HL-60 (cell line): Measurements from ENCODE around the gene DNMT3L.
"Not testable (repeated sequence)": the region's sequence is repeated elsewhere in the genome, so short reads cannot be mapped to it uniquely, and the experiment has no call there.

Experiments
- DNase-seq, 2 experiments: peaks; one replicate each; pipeline ENCODE4 v3.0.0-alpha.2; 2010 to 2020; ENCODE audit warnings: low read depth in 1 of 2, low spot score in 1 of 2
- H3K27ac ChIP-seq: fragments of 250-450 bp; sonication (Bioruptor Pico); replicated peaks from 2 replicates; pipeline ENCODE4 v1.5.1; 2020; ENCODE audit warnings: mild to moderate bottlenecking, moderate library complexity
- H3K27me3 ChIP-seq: fragments of 250-450 bp; sonication (Bioruptor Pico); 2 replicates; pipeline ENCODE4 v1.5.1; 2021; ENCODE audit warnings: mild to moderate bottlenecking, moderate library complexity; ENCODE audit not compliant: insufficient read depth, poor library complexity, severe bottlenecking
- H3K4me3 ChIP-seq: replicated peaks from 2 replicates; pipeline ENCODE4 v1.5.1; 2011; ENCODE audit warnings: mild to moderate bottlenecking, control low read depth, low read length; ENCODE audit not compliant: insufficient read depth
- GABPA ChIP-seq: IDR thresholded peaks from 2 replicates; pipeline ENCODE4 v1.6.1; 2012; ENCODE audit warnings: low read depth
- POLR2AphosphoS5 ChIP-seq: IDR thresholded peaks from 2 replicates; pipeline ENCODE4 v1.6.1; 2012; ENCODE audit warnings: low read depth
- SPI1 ChIP-seq: IDR thresholded peaks from 2 replicates; pipeline ENCODE4 v1.6.1; 2012; ENCODE audit warnings: low read depth, mild to moderate bottlenecking, borderline replicate concordance
- TF ChIP-seq, protein P1 (sequence below): IDR thresholded peaks from one replicate; pipeline ENCODE4 v1.5.1; 2011; ENCODE audit warnings: low read length, control low read depth, inconsistent platforms; ENCODE audit not compliant: insufficient read depth
- TF ChIP-seq, protein P2 (sequence below): IDR thresholded peaks from 2 replicates; pipeline ENCODE4 v1.6.1; 2012; ENCODE audit warnings: low read depth; ENCODE audit not compliant: insufficient replicate concordance

Gene DNMT3L

DNA sequence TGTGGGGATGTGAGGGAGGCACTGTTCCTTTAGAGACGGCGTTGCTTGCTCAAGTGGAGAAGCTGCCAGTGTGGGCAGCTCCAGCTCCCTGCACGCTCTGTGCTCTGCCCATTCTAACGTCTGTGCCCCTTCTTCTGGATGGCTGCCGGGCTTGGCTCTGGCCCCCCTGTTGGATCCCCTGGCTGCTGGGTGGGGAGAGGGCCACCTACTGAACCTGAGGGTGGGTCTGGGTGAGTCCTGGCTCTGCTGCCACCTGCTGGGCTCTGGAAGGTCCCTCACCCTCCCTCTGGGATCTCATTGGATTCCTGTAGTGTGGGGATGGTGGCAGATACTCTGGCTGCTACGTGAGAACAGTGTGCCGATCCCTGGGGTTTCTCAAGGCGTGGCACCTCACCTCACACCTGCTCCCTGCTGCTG, 43.2 kb upstream of the DNMT3L start:
- peak in 1 of 2 experiments; percentile 35 for DNase-seq
- H3K27me3 ChIP-seq: no peaks in the 10 kb centered on the region
- H3K27ac ChIP-seq: no peak overlapping the region
- H3K4me3 ChIP-seq: no peak overlapping the region
- TF ChIP-seq POLR2AphosphoS5 (no peak), SPI1 (no peak), GABPA (no peak)
- TF ChIP-seq, protein P1, sequence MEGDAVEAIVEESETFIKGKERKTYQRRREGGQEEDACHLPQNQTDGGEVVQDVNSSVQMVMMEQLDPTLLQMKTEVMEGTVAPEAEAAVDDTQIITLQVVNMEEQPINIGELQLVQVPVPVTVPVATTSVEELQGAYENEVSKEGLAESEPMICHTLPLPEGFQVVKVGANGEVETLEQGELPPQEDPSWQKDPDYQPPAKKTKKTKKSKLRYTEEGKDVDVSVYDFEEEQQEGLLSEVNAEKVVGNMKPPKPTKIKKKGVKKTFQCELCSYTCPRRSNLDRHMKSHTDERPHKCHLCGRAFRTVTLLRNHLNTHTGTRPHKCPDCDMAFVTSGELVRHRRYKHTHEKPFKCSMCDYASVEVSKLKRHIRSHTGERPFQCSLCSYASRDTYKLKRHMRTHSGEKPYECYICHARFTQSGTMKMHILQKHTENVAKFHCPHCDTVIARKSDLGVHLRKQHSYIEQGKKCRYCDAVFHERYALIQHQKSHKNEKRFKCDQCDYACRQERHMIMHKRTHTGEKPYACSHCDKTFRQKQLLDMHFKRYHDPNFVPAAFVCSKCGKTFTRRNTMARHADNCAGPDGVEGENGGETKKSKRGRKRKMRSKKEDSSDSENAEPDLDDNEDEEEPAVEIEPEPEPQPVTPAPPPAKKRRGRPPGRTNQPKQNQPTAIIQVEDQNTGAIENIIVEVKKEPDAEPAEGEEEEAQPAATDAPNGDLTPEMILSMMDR: peak; percentile 82
- TF ChIP-seq, protein P2, sequence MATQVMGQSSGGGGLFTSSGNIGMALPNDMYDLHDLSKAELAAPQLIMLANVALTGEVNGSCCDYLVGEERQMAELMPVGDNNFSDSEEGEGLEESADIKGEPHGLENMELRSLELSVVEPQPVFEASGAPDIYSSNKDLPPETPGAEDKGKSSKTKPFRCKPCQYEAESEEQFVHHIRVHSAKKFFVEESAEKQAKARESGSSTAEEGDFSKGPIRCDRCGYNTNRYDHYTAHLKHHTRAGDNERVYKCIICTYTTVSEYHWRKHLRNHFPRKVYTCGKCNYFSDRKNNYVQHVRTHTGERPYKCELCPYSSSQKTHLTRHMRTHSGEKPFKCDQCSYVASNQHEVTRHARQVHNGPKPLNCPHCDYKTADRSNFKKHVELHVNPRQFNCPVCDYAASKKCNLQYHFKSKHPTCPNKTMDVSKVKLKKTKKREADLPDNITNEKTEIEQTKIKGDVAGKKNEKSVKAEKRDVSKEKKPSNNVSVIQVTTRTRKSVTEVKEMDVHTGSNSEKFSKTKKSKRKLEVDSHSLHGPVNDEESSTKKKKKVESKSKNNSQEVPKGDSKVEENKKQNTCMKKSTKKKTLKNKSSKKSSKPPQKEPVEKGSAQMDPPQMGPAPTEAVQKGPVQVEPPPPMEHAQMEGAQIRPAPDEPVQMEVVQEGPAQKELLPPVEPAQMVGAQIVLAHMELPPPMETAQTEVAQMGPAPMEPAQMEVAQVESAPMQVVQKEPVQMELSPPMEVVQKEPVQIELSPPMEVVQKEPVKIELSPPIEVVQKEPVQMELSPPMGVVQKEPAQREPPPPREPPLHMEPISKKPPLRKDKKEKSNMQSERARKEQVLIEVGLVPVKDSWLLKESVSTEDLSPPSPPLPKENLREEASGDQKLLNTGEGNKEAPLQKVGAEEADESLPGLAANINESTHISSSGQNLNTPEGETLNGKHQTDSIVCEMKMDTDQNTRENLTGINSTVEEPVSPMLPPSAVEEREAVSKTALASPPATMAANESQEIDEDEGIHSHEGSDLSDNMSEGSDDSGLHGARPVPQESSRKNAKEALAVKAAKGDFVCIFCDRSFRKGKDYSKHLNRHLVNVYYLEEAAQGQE: no peak

DNA sequence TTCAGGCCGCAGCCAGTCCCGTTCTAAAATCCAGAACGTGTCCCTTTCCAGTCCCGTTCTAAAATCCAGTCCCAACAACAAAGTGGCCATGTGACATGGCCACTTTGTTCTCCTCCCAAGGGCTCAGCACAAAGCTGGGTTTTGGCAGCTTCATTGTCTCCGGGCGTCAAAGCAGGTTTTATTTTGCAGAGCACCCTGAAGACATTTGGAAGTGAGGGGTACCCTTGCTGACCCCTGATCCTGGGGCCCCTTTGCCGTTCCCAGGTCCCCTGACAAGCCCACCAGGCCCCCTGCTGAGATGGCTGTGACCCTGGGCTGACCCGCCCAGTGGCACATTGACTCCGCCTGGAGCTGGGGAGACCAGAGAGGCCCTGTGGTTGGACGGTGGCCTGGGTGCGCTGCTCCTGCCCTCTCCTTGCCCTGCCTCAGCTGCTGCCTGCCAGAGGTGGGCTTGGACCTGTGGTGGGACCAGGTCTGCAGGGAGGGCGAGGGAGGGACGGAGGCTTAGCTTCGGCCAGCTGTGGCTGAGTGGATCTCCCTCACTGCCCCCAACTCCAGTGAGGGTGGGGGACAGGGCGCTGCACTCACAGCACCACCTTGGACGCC, 42.4 kb upstream of the DNMT3L start:
- H3K27ac ChIP-seq: no peak overlapping the region
- TF ChIP-seq, protein P1: no peak
- TF ChIP-seq, protein P2: no peak
- TF ChIP-seq SPI1 (no peak), GABPA (no peak), POLR2AphosphoS5 (0 out of 2 replicates have a peak, but pooled peaks have one; percentile 2)
- DNase-seq: no peak

DNA sequence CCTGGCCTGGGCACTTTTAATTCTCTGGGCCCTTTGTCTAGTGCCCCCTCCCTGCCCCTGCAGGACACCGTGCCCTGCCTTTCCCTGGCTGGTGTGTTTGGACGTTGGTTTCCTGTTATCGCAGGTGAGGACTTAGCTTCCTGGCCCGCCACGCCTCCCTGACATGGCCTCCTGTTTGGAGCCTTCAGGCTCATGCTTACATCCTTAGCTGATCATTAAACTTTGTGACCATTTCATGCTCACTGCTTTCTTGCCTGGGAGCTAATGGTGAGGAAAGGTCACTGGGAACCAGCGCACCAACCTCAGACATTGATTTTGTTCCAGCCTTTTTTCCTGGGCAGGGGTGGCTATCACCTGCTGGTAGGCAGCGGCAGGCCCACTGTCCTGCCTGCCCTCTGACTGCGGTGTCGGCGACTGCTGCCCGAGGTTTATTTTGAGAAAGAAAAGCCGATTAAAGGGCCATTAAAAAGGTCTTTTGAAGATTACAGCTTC, 41.8 kb upstream of the DNMT3L start:
- no peak for DNase-seq
- TF ChIP-seq GABPA (no peak), POLR2AphosphoS5 (no peak), SPI1 (no peak)
- TF ChIP-seq, protein P2: no peak
- TF ChIP-seq, protein P1: no peak
- H3K27ac ChIP-seq: no peak overlapping the region

More for the DNA sequence above, 42.4 kb upstream of the DNMT3L start:
- Histone ChIP-seq H3K27me3 (no peaks in the 10 kb centered on the region), H3K4me3 (no peak overlapping the region)

DNA sequence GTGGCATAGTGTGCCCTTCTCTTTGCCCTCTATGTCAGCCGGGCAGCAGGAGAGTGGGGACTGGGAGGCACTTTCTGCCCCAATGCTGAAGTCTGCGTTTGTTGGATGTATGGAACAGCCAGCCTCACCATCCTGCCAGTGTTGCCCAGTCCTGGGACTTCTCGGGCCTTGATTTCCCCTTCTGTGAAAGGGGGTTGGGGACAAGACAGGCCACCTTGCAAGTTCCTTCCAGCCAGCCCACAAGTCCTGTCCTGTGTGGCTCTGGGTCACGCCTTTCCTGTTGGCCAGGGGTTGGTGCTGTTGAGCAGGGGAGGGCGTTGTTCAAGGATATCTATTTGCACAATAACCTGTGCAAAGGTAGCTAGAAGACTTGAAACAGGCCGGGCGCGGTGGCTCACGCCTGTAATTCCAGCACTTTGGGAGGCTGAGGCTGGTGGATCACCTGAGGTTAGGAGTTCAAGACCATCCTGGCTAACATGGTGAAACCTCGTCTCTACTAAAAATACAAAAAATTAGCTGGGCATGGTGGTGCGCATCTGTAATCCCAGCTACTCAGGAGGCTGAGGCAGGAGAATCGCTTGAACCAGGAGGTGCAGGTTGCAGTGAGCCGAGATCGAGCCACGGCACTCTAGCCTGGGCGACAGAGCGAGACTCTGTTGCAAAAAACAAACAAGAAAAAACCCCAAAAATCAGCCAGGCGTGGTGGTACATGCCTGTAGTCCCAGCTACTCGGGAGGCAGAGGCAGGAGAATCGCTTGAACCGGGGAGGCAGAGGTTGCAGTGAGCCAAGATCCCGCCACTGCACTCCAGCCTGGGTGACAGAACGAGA, 41.1 kb upstream of the DNMT3L start:
- H3K27ac ChIP-seq: 0 out of 2 replicates have a peak overlapping the region, but pooled peaks have one; percentile 0
- H3K27me3 ChIP-seq, H3K4me3 ChIP-seq: not testable (repeated sequence)
- peak in 1 of 2 experiments; percentile 64 for DNase-seq

More for the DNA sequence above, 41.8 kb upstream of the DNMT3L start:
- H3K4me3 ChIP-seq: no peak overlapping the region
- H3K27me3 ChIP-seq: no peaks in the 10 kb centered on the region
